Measurements from ENCODE around the gene LOXL1. TPM values are rescaled to one million over a fixed set of nuclear protein-coding genes. Genes with fewer than 3 reads are reported as not detected.

LOXL1 gene
- total RNA-seq, 4 donors from 2014 or later = 4.9 to 11.2 (median 5.7) TPM

- intact Hi-C loops (cut with DNase I; ENCODE audit: low total_unique reads) = no loop called here
- TF ChIP-seq CTCF (IDR thresholded peaks at IDR 0.05 in 4 of 5, conservative IDR thresholded peaks at IDR 0.05 in 1 of 5) = no peak
- no peak for TF ChIP-seq POLR2A (IDR thresholded peaks at IDR 0.05)
- ATAC-seq (no peak), DNase-seq (no peak)
- no peaks in the 10 kb centered on the region for H3K36me3 ChIP-seq
- in situ Hi-C loops (cut with MboI; ENCODE audit: low sequenced_read_pairs in 4 of 4) = no loop called here
- H3K4me3 ChIP-seq = peak overlapping the region; percentile 44 to 62 (median 53)
- H3K27me3 ChIP-seq = peaks cover 0 to 4% (median 3%) of the 10 kb centered on the region in 3 donors
- no peaks in the 10 kb centered on the region for H3K9me3 ChIP-seq
- no peak overlapping the region for H3K27ac ChIP-seq
- H3K4me1 ChIP-seq = peaks cover 13 to 15% of the 10 kb centered on the region in 2 donors
Measured at GRCh38 chr15:73928241-73928579, 1.9 kb downstream of the LOXL1 start.

GRCh38 chr15:73928971-73929627 lies 2.8 kb downstream of the LOXL1 start:
- TF ChIP-seq POLR2A (IDR thresholded peaks at IDR 0.05) (no peak), CTCF (IDR thresholded peaks at IDR 0.05 in 4 of 5, conservative IDR thresholded peaks at IDR 0.05 in 1 of 5) (no peak)
- H3K27me3 ChIP-seq = peaks cover 0 to 4% (median 3%) of the 10 kb centered on the region in 3 donors
- no peak overlapping the region for H3K4me3 ChIP-seq
- no peaks in the 10 kb centered on the region for H3K36me3 ChIP-seq
- DNase-seq (no peak), ATAC-seq (no peak)
- peaks cover 10 to 13% of the 10 kb centered on the region in 2 donors for H3K4me1 ChIP-seq
- intact Hi-C loops (cut with DNase I; ENCODE audit: low total_unique reads) = no loop called here
- H3K9me3 ChIP-seq = no peaks in the 10 kb centered on the region
- in situ Hi-C loops (cut with MboI; ENCODE audit: low sequenced_read_pairs in 4 of 4) = no loop called here
- no peak overlapping the region for H3K27ac ChIP-seq

- Histone ChIP-seq H3K9me3 (no peaks in the 10 kb centered on the region), H3K36me3 (no peaks in the 10 kb centered on the region), H3K27ac (no peak overlapping the region), H3K27me3 (peaks cover 0 to 4% (median 3%) of the 10 kb centered on the region in 3 donors), H3K4me1 (peaks cover 3 to 13% of the 10 kb centered on the region in 2 donors), H3K4me3 (no peak overlapping the region)
- in situ Hi-C loops (cut with MboI; ENCODE audit: low sequenced_read_pairs in 4 of 4) = no loop called here
- DNase-seq (no peak), ATAC-seq (no peak)
- TF ChIP-seq POLR2A (IDR thresholded peaks at IDR 0.05) = no peak
- TF ChIP-seq CTCF (IDR thresholded peaks at IDR 0.05 in 4 of 5, conservative IDR thresholded peaks at IDR 0.05 in 1 of 5) = no peak
- intact Hi-C loops (cut with DNase I; ENCODE audit: low total_unique reads) = no loop called here
Measured at GRCh38 chr15:73930371-73930770, 4.1 kb downstream of the LOXL1 start.

GRCh38 chr15:73930790-73931281 lies 4.6 kb downstream of the LOXL1 start:
- Histone ChIP-seq H3K9me3 (no peaks in the 10 kb centered on the region), H3K4me3 (no peak overlapping the region), H3K36me3 (no peaks in the 10 kb centered on the region), H3K27me3 (peaks cover 0 to 4% (median 3%) of the 10 kb centered on the region in 3 donors), H3K27ac (no peak overlapping the region), H3K4me1 (peaks cover 3 to 13% of the 10 kb centered on the region in 2 donors)
- no peak for ATAC-seq
- intact Hi-C loops (cut with DNase I; ENCODE audit: low total_unique reads) (no loop called here), in situ Hi-C loops (cut with MboI; ENCODE audit: low sequenced_read_pairs in 4 of 4) (no loop called here)
- TF ChIP-seq POLR2A (IDR thresholded peaks at IDR 0.05) = no peak
- no peak for TF ChIP-seq CTCF (IDR thresholded peaks at IDR 0.05 in 4 of 5, conservative IDR thresholded peaks at IDR 0.05 in 1 of 5)
- no peak for DNase-seq
